ENCODE data around the gene SNAPC4. TPM values are rescaled to one million over a fixed set of nuclear protein-coding genes. Genes with fewer than 3 reads are reported as not detected.

SNAPC4 gene
- polyA plus RNA-seq, 2 of the 4 experiments (the other 2 are of a cell fraction) = 2.7 to 10.3 TPM

GRCh38 chr9:136367296-136368145 lies 32.4 kb downstream of the SNAPC4 start:
- FAIRE-seq = no peak
- H3K9me3 ChIP-seq = no peaks in the 10 kb centered on the region
- H3K4me1 ChIP-seq = peaks cover 14% of the 10 kb centered on the region; the same call in 2 of the 3 replicates
- no peak overlapping the region for H3K4me3 ChIP-seq
- ChIA-PET CTCF (interaction anchor here (0.8 to 2.7 kb wide), 4 partner anchors 22 to 83 kb away, joined by 3 to 14 read pairs (median 4); no protein-coding TSS in a partner anchor), POLR2A (interaction anchor here (1.1 kb wide), 1 partner anchor 101 kb away, joined by 3 read pairs; no protein-coding TSS in a partner anchor)
- TF ChIP-seq FOSL2 (IDR thresholded peaks at IDR 0.05) = no peak
- TF ChIP-seq FOSL2 (CRISPR knock-in tag; IDR thresholded peaks at IDR 0.05) = no peak
- TF ChIP-seq CTCF (IDR thresholded peaks at IDR 0.05) = no peak
- no peak for TF ChIP-seq MAX (IDR thresholded peaks at IDR 0.05)
- TF ChIP-seq HEYL (CRISPR knock-in tag; IDR thresholded peaks at IDR 0.05) = no peak
- no peak for TF ChIP-seq REST (IDR thresholded peaks at IDR 0.05)
- no peak for TF ChIP-seq NR3C1 (IDR thresholded peaks at IDR 0.05)
- TF ChIP-seq CHD4 (IDR thresholded peaks at IDR 0.05; ENCODE audit: borderline replicate concordance) = no peak
- TF ChIP-seq E2F6 (IDR thresholded peaks at IDR 0.05; ENCODE audit: borderline replicate concordance, low read depth) = no peak
- TF ChIP-seq NPAS2 (CRISPR knock-in tag; IDR thresholded peaks at IDR 0.05; ENCODE audit: borderline replicate concordance) = no peak
- no peak for TF ChIP-seq RFX5 (IDR thresholded peaks at IDR 0.05)
- TF ChIP-seq BHLHE40 (IDR thresholded peaks at IDR 0.05; ENCODE audit: low read depth, low read length) = no peak
- no peak for TF ChIP-seq RARB (CRISPR knock-in tag; IDR thresholded peaks at IDR 0.05)
- no peak for TF ChIP-seq FOXS1 (CRISPR knock-in tag; IDR thresholded peaks at IDR 0.05)
- TF ChIP-seq ZFP36 (IDR thresholded peaks at IDR 0.05; ENCODE audit: borderline replicate concordance, partially characterized antibody) = no peak
- TF ChIP-seq NFE2L2 (conservative IDR thresholded peaks at IDR 0.05; ENCODE audit: low read length) = no peak
- TF ChIP-seq KDM1A (IDR thresholded peaks at IDR 0.05; ENCODE audit: low read depth) = no peak
- no peak for TF ChIP-seq HES2 (IDR thresholded peaks at IDR 0.05)
- no peak for TF ChIP-seq PHF8 (IDR thresholded peaks at IDR 0.05; ENCODE audit: borderline replicate concordance, low read depth)
- no peak for TF ChIP-seq RAD21 (conservative IDR thresholded peaks at IDR 0.05 in 1 of 2, IDR thresholded peaks at IDR 0.05 in 1 of 2)
- 94% methylated on average over 34 of the region's 45 CpGs for WGBS (ENCODE audit: missing lambda C conversion rate)
- no peak overlapping the region for H3K4me2 ChIP-seq
- no peak for DNase-seq (ENCODE audit: low read depth in 1 of 2, low spot score in 1 of 2)
- no peak for ATAC-seq
- no peak overlapping the region for H3K27ac ChIP-seq

All from A549 (cell line).